GM12873 (cell line): ENCODE measurements around the gene PRXL2A.

Experiments used
- TF ChIP-seq, protein P1 (sequence below): IDR thresholded peaks from 2 replicates; pipeline ENCODE4 v1.5.1; 2012; ENCODE audit warnings: low read depth, mild to moderate bottlenecking, moderate library complexity, low read length, control low read depth; ENCODE audit not compliant: insufficient read depth; ENCODE audit errors: missing control alignments

PRXL2A gene

GRCh38 chr10:80485946-80486764 is 77.8 kb downstream of the PRXL2A start:
- TF ChIP-seq, protein P1, sequence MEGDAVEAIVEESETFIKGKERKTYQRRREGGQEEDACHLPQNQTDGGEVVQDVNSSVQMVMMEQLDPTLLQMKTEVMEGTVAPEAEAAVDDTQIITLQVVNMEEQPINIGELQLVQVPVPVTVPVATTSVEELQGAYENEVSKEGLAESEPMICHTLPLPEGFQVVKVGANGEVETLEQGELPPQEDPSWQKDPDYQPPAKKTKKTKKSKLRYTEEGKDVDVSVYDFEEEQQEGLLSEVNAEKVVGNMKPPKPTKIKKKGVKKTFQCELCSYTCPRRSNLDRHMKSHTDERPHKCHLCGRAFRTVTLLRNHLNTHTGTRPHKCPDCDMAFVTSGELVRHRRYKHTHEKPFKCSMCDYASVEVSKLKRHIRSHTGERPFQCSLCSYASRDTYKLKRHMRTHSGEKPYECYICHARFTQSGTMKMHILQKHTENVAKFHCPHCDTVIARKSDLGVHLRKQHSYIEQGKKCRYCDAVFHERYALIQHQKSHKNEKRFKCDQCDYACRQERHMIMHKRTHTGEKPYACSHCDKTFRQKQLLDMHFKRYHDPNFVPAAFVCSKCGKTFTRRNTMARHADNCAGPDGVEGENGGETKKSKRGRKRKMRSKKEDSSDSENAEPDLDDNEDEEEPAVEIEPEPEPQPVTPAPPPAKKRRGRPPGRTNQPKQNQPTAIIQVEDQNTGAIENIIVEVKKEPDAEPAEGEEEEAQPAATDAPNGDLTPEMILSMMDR, result no peak
